IPS DF 4.7 (cell line): ENCODE data around the gene ZNF597.

ENCODE experiments used
- DNase-seq: peaks from one replicate; pipeline ENCODE4 v3.0.0-alpha.2; 2013; ENCODE audit warnings: low spot score; ENCODE audit errors: extremely low read depth

The ZNF597 gene, protein sequence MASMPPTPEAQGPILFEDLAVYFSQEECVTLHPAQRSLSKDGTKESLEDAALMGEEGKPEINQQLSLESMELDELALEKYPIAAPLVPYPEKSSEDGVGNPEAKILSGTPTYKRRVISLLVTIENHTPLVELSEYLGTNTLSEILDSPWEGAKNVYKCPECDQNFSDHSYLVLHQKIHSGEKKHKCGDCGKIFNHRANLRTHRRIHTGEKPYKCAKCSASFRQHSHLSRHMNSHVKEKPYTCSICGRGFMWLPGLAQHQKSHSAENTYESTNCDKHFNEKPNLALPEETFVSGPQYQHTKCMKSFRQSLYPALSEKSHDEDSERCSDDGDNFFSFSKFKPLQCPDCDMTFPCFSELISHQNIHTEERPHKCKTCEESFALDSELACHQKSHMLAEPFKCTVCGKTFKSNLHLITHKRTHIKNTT

GRCh38 chr16:3443108-3444031 is at the start of gene ZNF597, which contains the start of gene NAA60:
Gene ZNF597 (minus strand): TSS chr16:3443504. CDS start chr16:3443153, 351 bp downstream.
Gene NAA60 (plus strand): TSS chr16:3443680. CDS start chr16:3476228, 32,548 bp downstream.
- peak; percentile 76 for DNase-seq

GRCh38 chr16:3492356-3492755 is 49.1 kb upstream of the ZNF597 start:
- no peak for DNase-seq

GRCh38 chr16:3490911-3491629 is 47.8 kb upstream of the ZNF597 start:
- no peak for DNase-seq

DNA sequence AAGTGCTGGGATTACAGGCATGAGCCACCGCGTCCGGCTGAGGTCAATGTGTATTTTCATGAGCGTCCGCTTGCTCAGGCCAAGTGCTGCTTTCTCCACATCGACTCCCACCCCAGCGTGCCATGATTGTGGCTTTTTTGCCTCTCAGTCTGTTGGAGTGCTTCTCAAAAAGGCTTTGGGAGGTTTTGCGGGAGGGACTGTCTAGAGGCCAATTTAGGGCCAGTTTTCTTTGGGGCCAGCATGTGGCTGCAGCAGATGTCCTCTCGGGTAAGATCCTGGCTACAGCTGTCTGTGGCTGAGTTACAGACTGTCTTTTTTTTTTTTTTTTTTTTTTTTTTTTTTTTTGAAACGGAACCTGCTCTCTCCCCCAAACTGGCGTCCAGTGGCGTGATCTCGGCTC is 45.5 kb upstream of the ZNF597 start:
- no peak for DNase-seq

DNA sequence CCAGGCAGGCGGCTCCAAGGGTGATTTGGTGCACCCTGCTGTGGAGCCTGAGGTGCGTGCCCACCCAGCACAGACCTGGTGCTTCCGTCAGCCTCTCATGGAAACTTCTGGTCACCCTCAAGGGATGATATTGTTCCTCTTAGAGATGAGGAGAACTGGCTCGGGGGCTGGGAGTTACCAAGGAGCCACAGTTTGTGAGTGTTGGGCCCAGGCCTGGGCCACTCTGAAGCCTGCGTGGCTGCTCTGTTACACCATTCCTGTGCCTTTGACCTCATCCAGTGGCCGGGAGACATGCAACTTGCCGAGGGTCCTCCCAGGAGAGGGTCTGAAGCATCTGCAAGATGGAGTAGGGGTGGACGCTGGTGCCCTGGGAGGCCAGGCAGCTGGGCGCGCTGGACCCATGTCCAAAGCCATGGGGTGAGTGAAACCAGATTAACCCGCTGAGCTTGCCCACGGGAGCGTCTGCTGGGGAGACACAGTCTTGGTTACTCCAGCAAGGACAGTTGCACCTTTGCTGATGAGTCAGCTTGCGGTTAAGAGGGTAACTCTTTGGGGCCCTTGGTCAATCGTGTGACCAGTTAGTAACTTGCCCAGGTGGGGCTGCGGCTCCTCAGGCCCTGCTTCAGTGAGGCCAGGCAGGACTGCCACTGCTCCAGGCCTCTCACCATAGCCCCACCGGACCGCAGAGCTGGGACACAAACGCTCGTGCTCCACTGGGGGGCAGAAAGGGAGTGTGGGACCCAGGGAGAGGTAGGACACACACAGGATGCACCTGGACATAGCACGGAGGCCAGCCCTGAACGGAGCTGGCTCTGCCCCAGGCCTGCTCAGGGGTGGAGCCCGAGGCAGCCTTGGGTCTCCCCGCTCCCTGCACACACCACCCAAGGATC is 44.5 kb upstream of the ZNF597 start:
- DNase-seq, result no peak

DNA sequence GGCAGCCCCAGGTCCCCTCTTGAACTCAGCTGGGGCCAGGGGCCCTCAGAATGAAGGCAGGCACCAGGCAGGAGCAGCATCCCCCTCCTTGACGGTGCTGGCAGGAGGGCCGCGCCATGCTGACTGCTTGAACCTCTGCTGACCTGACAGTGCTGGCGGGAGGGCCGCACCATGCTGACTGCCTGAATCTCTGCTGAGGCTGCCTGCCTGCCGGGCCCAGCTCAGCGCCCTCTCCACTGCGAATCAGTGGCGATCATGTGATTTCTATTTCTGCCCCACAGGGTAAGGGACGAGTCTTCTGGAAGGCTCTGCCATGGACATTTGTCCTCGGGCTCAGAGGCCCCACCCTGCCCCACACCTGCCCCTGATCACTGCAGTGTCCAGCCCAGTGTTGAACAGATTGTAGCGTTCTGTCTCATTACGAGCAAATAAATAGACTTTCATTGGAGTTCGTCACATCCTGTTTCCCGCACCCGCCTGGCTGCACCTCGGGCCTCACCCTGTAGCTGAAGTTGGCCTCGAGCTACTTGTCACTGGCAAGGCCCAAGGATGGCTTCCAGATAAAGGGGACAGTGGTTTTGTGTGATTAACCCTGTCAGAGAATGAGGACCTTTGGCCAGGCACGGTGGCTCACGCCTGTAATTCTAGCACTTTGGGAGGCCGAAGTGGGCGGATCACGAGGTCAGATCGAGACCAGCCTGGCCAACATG is 43.4 kb upstream of the ZNF597 start:
- DNase-seq, result no peak

GRCh38 chr16:3485821-3486505 is 42.7 kb upstream of the ZNF597 start:
- no peak for DNase-seq

- DNase-seq, result no peak
These were observed 41.9 kb upstream of the ZNF597 start for GRCh38 chr16:3485097-3485745.

DNA sequence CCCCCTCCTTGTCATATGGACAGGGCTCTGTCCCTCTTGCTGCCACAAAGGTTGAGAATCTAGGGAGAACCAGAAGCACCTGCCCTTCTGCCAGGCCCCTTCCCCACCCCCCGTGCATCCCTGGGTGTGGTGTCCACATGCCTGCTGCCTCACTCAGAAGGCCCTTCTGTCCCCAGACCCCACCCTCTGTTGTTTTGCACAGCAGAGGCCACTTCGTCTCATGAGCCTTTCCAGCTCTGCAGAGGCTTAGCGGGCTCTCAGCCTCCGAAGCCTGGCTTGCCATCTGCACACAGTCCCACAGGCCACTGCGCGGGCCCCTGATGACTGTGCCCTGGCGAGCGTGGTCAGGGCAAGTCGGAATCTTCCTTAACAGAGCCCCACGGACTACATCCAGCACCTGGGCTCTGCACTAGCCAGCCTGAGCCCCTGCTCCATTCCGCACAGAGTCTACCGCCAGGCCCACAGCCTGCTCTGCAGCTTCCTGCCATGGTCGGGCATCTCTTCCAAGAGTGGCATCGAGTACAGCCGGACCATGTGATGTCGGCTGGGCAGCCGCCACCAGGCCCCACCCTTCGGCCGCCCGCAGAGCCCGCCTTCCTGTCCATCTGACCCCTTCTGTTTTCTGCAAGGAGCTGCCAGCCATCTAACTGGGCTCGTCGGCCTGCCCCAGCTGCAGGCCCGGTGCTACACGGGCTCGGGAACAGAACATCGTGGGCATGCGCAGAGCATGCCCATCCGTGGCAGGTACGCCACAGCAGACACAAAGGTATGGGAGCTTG is 41.2 kb upstream of the ZNF597 start:
- no peak for DNase-seq

DNA sequence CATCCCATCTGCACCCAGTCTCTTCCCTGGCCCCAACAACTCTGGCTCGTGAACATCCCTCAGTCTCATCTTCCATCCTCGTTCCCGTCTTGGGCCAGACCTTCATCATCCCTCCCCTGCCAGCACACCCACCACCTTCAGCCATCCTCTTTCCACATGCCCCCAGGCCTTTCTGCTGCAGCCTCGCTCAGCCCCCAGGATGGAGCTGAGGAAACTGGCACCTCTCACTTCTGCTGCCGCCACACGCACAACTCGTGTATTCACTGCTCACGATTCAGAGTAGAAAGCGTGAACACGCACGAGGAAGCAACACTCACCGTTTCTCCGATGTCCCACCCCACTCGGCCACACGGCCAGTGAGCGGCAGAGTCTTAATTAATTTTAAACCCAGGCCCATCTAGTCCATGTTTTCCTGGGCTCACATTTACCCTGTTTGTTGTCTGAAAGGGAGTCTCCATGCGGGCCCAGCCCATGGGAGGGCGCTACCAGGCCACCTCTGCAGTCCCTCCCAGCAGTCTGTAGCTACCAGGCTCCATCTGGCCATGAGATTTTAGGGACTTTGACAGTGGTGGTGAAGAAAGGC is 39.4 kb upstream of the ZNF597 start:
- no peak for DNase-seq

- DNase-seq, result no peak
These were observed 38.7 kb upstream of the ZNF597 start for GRCh38 chr16:3481696-3482658.

- no peak for DNase-seq
These were observed 37.8 kb upstream of the ZNF597 start for GRCh38 chr16:3480901-3481695.

GRCh38 chr16:3479654-3480216 is 36.4 kb upstream of the ZNF597 start:
- no peak for DNase-seq

DNA sequence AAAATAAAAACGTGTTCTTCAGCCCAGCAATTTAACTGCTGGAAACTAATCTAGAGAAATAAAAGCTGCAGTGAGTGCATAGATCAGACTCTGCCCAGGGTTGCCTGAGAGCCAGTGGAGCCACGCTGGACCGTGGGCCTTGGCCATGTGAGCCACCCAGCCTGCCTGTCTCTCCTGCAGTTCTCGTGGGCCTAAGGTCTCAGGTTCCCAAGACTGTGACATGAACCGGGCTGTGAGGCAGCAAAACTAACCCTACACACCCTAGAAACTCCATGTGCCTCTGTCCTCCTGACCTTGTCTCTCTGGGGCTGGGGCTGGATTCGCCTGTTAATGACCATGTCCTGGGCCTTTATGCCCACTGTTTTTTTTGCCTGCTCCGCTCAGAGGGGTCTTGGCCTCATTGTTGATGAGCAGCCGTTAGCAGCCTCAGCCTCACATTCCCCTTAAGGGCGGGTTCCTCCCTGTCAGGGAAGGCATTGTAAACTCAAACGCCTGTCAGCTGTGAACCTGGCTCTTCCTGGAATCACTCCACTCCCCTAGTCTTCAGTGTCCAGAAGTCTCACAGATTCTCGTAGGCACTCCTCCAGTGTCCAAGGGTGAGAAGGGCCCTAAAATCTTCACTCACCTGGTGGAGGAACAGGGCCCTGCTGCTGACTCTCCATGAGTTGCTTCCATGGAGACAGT is 35.1 kb upstream of the ZNF597 start:
- no peak for DNase-seq

GRCh38 chr16:3476409-3476808 is 33.1 kb upstream of the ZNF597 start:
- no peak for DNase-seq
